ENCODE data around the gene TRAM2.

- TF ChIP-seq CTCF (IDR thresholded peaks at IDR 0.05; ENCODE audit: insufficient read depth, low read length, poor library complexity, severe bottlenecking): no peak
- no peak for TF ChIP-seq EZH2phosphoT487 (conservative IDR thresholded peaks at IDR 0.05; ENCODE audit: low read length)
Observed at GRCh38 chr6:52500238-52501129, 76.4 kb downstream of the TRAM2 start.
